ENCODE data around the gene MORN5. TPM values are rescaled to one million over a fixed set of nuclear protein-coding genes. Genes with fewer than 3 reads are reported as not detected.

The MORN5 gene
- total and polyA plus RNA-seq, 10 of the 15 experiments (the other 5 are each of a cell fraction or from before 2014, with no cell fraction given) = not detected

DNA sequence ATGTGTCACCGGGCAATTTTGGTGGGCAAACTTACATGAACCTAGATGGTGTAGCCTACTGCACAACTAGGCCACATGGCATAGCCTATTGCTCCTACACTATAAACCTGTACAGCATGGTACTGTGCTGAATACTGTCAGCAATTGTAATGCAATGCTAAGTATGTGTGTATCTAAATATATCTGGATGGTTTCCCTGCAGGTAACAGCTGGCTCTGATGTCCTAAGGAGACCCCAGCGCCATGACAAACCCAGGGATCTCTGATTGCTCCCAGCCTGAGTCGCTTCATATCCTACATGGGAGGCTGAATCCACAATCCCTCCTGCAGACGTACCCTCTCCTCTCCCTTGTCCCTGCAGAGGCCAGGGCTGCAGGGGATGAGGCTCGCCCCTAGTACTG is 40.0 kb upstream of the MORN5 start (continued):
- TF ChIP-seq ZNF687 (IDR thresholded peaks at IDR 0.05) (no peak), RUNX3 (IDR thresholded peaks at IDR 0.05; ENCODE audit: low read length) (no peak)

- ChIA-PET CTCF (interaction anchor here (0.9 to 11.7 kb wide), 4 partner anchors 18 to 433 kb away, joined by 3 to 190 read pairs (median 90); no protein-coding TSS in a partner anchor), POLR2A (interaction anchor here (0.6 kb wide), 1 partner anchor 360 kb away, joined by 3 read pairs; no protein-coding TSS in a partner anchor), RAD21 (ENCODE audit: unreplicated experiment) (interaction anchor here (7.6 kb wide), 1 partner anchor 22 kb away, joined by 76 read pairs; no protein-coding TSS in a partner anchor), SMC1A (ENCODE audit: uncharacterized antibody, unreplicated experiment) (interaction anchor here (1.9 kb wide), 1 partner anchor 230 kb away, joined by 4 read pairs; no protein-coding TSS in a partner anchor)
- Histone ChIP-seq H3K4me1 (ENCODE audit: control insufficient read depth, insufficient read depth, low read length) (no peaks in the 10 kb centered on the region), H3K79me2 (ENCODE audit: control insufficient read depth, insufficient read depth, low read length) (no peaks in the 10 kb centered on the region), H3K36me3 (ENCODE audit: control insufficient read depth in 2 of 2, insufficient read depth in 2 of 2, low read length in 1 of 2) (no peaks in the 10 kb centered on the region), H4K20me1 (ENCODE audit: control insufficient read depth, insufficient read depth) (no peaks in the 10 kb centered on the region; the same call in 1 of the 2 replicates), H3K27me3 (replicated peaks in 1 of 2; ENCODE audit: control insufficient read depth in 2 of 2, insufficient read depth in 2 of 2, low read length in 1 of 2) (peaks cover 0 to 2% of the 10 kb centered on the region in 2 experiments; a peak in 1 of 4 replicates), H2AFZ (ENCODE audit: control insufficient read depth, low read depth, low read length) (no peak overlapping the region), H3K4me2 (ENCODE audit: control insufficient read depth, insufficient read depth) (no peak overlapping the region), H3K9ac (ENCODE audit: control insufficient read depth, insufficient read depth, low read length) (no peak overlapping the region), H3K4me3 (no peak overlapping the region), H3K9me3 (replicated peaks; ENCODE audit: control insufficient read depth, insufficient read depth, low read length) (no peaks in the 10 kb centered on the region; the same call in 1 of the 3 replicates), H3K27ac (ENCODE audit: control insufficient read depth, insufficient read depth) (no peak overlapping the region)
- BruUV-seq (replicated peaks) = no TSS peak
- WGBS (ENCODE audit: insufficient coverage, insufficient replicate concordance, low lambda C conversion rate, missing lambda C conversion rate) = 29% methylated on average over 10 of the region's 10 CpGs
- in situ Hi-C loops (cut with MboI) (loop anchor here (5.0 to 10.0 kb wide), 3 partner anchors 232 to 692 kb away; no protein-coding TSS in a partner anchor), intact Hi-C loops (cut with micrococcal nuclease; ENCODE audit: unreplicated experiment) (loop anchor here (10.0 kb wide), 1 partner anchor 576 kb away; no protein-coding TSS in a partner anchor)
- no peak for DNase-seq (ENCODE audit: low read depth, low spot score)
- no peak for FAIRE-seq
- no peak for ATAC-seq
- TF ChIP-seq MTA3 (IDR thresholded peaks at IDR 0.05; ENCODE audit: borderline replicate concordance, low read length) = no peak
- no peak for TF ChIP-seq ZNF592 (IDR thresholded peaks at IDR 0.05)
- TF ChIP-seq PRDM15 (CRISPR knock-in tag; IDR thresholded peaks at IDR 0.05) = no peak
- TF ChIP-seq NFYA (IDR thresholded peaks at IDR 0.05; ENCODE audit: borderline replicate concordance, low read depth, low read length) = no peak
- no peak for TF ChIP-seq ZNF207 (IDR thresholded peaks at IDR 0.05; ENCODE audit: borderline replicate concordance)
- TF ChIP-seq EZH2 (IDR thresholded peaks at IDR 0.05; ENCODE audit: borderline replicate concordance, control insufficient read depth, low read depth, low read length) = no peak
Observed at GRCh38 chr9:122120316-122121071, 39.2 kb upstream of the MORN5 start.

Data from GM12878 (cell line).